Activated B cell treated with CpG ODN at 0.5 μM for 24 hours (primary cell): ENCODE data around the gene XIRP2. TPM values are rescaled to one million over a fixed set of nuclear protein-coding genes. Genes with fewer than 3 reads are reported as not detected.
"Not testable (repeated sequence)": the region's sequence is repeated elsewhere in the genome, so short reads cannot be mapped to it uniquely, and the experiment has no call there.

ENCODE experiments used
- ATAC-seq: fragments of 200-7000 bp; cut with Tn5 transposase; one replicate; pipeline ENCODE4 v1.10.0; 2021; ENCODE audit warnings: low read depth, mild to moderate bottlenecking, moderate library complexity
- CTCF ChIA-PET: fragments of 350-600 bp; sonication (Branson Sonifier 250); formaldehyde crosslinking; loops from one replicate; lab custom pipeline; 2021; ENCODE audit warnings: antibody characterized with exemption; lab: Charles Lee
- POLR2A ChIA-PET: fragments of 350-600 bp; sonication (Branson Sonifier 250); formaldehyde crosslinking; loops from one replicate; lab custom pipeline; 2021; ENCODE audit warnings: antibody characterized with exemption; lab: Charles Lee
- DNase-seq: peaks from one replicate; pipeline ENCODE4 v3.0.0; 2022
- H3K27ac Mint-ChIP-seq: one replicate; pipeline ENCODE4 v1.8.0; 2020; ENCODE audit warnings: mixed read lengths
- H3K27me3 Mint-ChIP-seq: one replicate; pipeline ENCODE4 v1.8.0; 2021; ENCODE audit warnings: mixed read lengths
- H3K36me3 Mint-ChIP-seq: one replicate; pipeline ENCODE4 v1.8.0; 2021; ENCODE audit warnings: low read depth, mixed read lengths
- H3K4me1 Mint-ChIP-seq: one replicate; pipeline ENCODE4 v1.8.0; 2021; ENCODE audit warnings: mixed read lengths
- H3K4me3 Mint-ChIP-seq: one replicate; pipeline ENCODE4 v1.8.0; 2020; ENCODE audit warnings: mild to moderate bottlenecking, mixed read lengths
- H3K9me3 Mint-ChIP-seq: one replicate; pipeline ENCODE4 v1.8.0; 2020; ENCODE audit warnings: mixed read lengths
- CTCF ChIP-seq: fragments of 200-600 bp; IDR thresholded peaks from one replicate; pipeline ENCODE4 v1.8.0; 2022; ENCODE audit warnings: antibody characterized with exemption, mild to moderate bottlenecking
- intact Hi-C: fragments of 100-400 bp; cut with micrococcal nuclease; formaldehyde crosslinking; loops from one replicate; pipeline ENCODE4 v1.15.1; 2024
- total RNA-seq: library from RNA; stranded (reverse); gene quantifications from 2 replicates; pipeline ENCODE4 v1.2.3, GENCODE V29; 2022

XIRP2 gene
- total RNA-seq, 1 donor from 2014 or later: not detected

GRCh38 chr2:167015806-167016205 is 127.5 kb downstream of the XIRP2 start:
- TF ChIP-seq CTCF: no peak

GRCh38 chr2:167017021-167017420 is 128.7 kb downstream of the XIRP2 start:
- H3K4me3 Mint-ChIP-seq: no peak overlapping the region
- CTCF ChIA-PET: no interaction called here

More at GRCh38 chr2:167015806-167016205, 127.5 kb downstream of the XIRP2 start:
- no peaks in the 10 kb centered on the region for H3K9me3 Mint-ChIP-seq
- H3K36me3 Mint-ChIP-seq: no peaks in the 10 kb centered on the region
- H3K4me1 Mint-ChIP-seq: no peaks in the 10 kb centered on the region
- no peak overlapping the region for H3K4me3 Mint-ChIP-seq
- intact Hi-C loops: no loop called here
- H3K27me3 Mint-ChIP-seq: no peaks in the 10 kb centered on the region
- ATAC-seq: no peak
- DNase-seq: no peak
- CTCF ChIA-PET: no interaction called here
- H3K27ac Mint-ChIP-seq: no peak overlapping the region
- POLR2A ChIA-PET: no interaction called here

GRCh38 chr2:167018590-167018989 is 130.3 kb downstream of the XIRP2 start:
- Mint-ChIP-seq H3K4me1 (no peaks in the 10 kb centered on the region), H3K9me3 (no peaks in the 10 kb centered on the region), H3K27me3 (no peaks in the 10 kb centered on the region), H3K4me3 (no peak overlapping the region), H3K36me3 (no peaks in the 10 kb centered on the region), H3K27ac (no peak overlapping the region)
- DNase-seq: no peak
- TF ChIP-seq CTCF: no peak
- CTCF ChIA-PET: no interaction called here
- intact Hi-C loops: no loop called here
- POLR2A ChIA-PET: no interaction called here
- ATAC-seq: no peak

More at GRCh38 chr2:167017021-167017420, 128.7 kb downstream of the XIRP2 start:
- DNase-seq (no peak), ATAC-seq (no peak)
- Mint-ChIP-seq H3K36me3 (no peaks in the 10 kb centered on the region), H3K27me3 (no peaks in the 10 kb centered on the region), H3K4me1 (no peaks in the 10 kb centered on the region), H3K9me3 (no peaks in the 10 kb centered on the region), H3K27ac (no peak overlapping the region)
- POLR2A ChIA-PET: no interaction called here
- TF ChIP-seq CTCF: no peak
- intact Hi-C loops: no loop called here

- peaks cover 19% of the 10 kb centered on the region for H3K9me3 Mint-ChIP-seq
- no peak for DNase-seq
- H3K27ac Mint-ChIP-seq: no peak overlapping the region
- intact Hi-C loops: loop anchor here (10.0 kb wide), 1 partner anchor 54 kb away; no protein-coding TSS in a partner anchor
- POLR2A ChIA-PET: no interaction called here
- no peak for ATAC-seq
- no peaks in the 10 kb centered on the region for H3K36me3 Mint-ChIP-seq
- H3K4me1 Mint-ChIP-seq: no peaks in the 10 kb centered on the region
- CTCF ChIA-PET: no interaction called here
- no peak overlapping the region for H3K4me3 Mint-ChIP-seq
- no peak for TF ChIP-seq CTCF
- no peaks in the 10 kb centered on the region for H3K27me3 Mint-ChIP-seq
These were observed 140.2 kb downstream of the XIRP2 start for GRCh38 chr2:167028503-167028902.

GRCh38 chr2:167034976-167035375 is 146.7 kb downstream of the XIRP2 start:
- H3K4me1 Mint-ChIP-seq, POLR2A ChIA-PET: not testable (repeated sequence)

GRCh38 chr2:167048829-167049228 is 160.5 kb downstream of the XIRP2 start:
- POLR2A ChIA-PET: no interaction called here
- Mint-ChIP-seq H3K27ac (no peak overlapping the region), H3K4me3 (no peak overlapping the region), H3K27me3 (no peaks in the 10 kb centered on the region), H3K4me1 (no peaks in the 10 kb centered on the region), H3K36me3 (no peaks in the 10 kb centered on the region), H3K9me3 (peaks cover 3% of the 10 kb centered on the region)
- no peak for ATAC-seq
- intact Hi-C loops: no loop called here
- TF ChIP-seq CTCF: no peak
- DNase-seq: no peak
- CTCF ChIA-PET: no interaction called here

More at GRCh38 chr2:167034976-167035375, 146.7 kb downstream of the XIRP2 start:
- CTCF ChIA-PET, H3K27me3 Mint-ChIP-seq, intact Hi-C loops, ATAC-seq, DNase-seq, H3K36me3 Mint-ChIP-seq, H3K27ac Mint-ChIP-seq, H3K4me3 Mint-ChIP-seq: not testable (repeated sequence)
- H3K9me3 Mint-ChIP-seq: peaks cover 25% of the 10 kb centered on the region
